H1 (cell line): ENCODE data around the gene CNBD2. TPM values are rescaled to one million over a fixed set of nuclear protein-coding genes. Genes with fewer than 3 reads are reported as not detected.
A peak's percentile ranks its signal among the peaks of the same experiment; 100 is the strongest.

Experiments used
- CTCF ChIA-PET: fragments of 300-600 bp; sonication (Branson Sonifier 250); formaldehyde crosslinking; loops from one replicate; lab custom pipeline; 2021; ENCODE audit not compliant: partially characterized antibody; lab: Charles Lee
- POLR2A ChIA-PET: fragments of 300-600 bp; sonication (Branson Sonifier 250); formaldehyde crosslinking; loops from one replicate; lab custom pipeline; 2021; ENCODE audit warnings: inconsistent platforms; ENCODE audit not compliant: partially characterized antibody; lab: Charles Lee
- DNase-seq, 2 experiments: peaks; one replicate each; pipeline versions ENCODE4 v3.0.0 to v3.0.0-alpha.2; 2010 to 2022; ENCODE audit warnings: low spot score in 2 of 2, low read depth in 1 of 2, mixed read lengths in 1 of 2
- FAIRE-seq: peaks from 2 replicates; lab custom pipeline; 2011; peaks lifted over from hg19 to GRCh38; lab: Jason Lieb, UNC
- H2AFZ ChIP-seq: 2 replicates; pipeline ENCODE4 v1.8.1; 2012; ENCODE audit warnings: low read length, inconsistent platforms
- H2AK5ac ChIP-seq: 2 replicates; pipeline ENCODE4 v1.6.1; 2013; ENCODE audit warnings: low read depth, low read length
- H2BK120ac ChIP-seq: replicated peaks from 2 replicates; pipeline ENCODE3; 2013; ENCODE audit warnings: low read depth, low read length, inconsistent platforms
- H2BK12ac ChIP-seq: 2 replicates; pipeline ENCODE4 v1.6.1; 2013; ENCODE audit warnings: low read depth, low read length
- H2BK15ac ChIP-seq: 2 replicates; pipeline ENCODE4 v1.6.1; 2013; ENCODE audit warnings: low read length
- H2BK20ac ChIP-seq: 2 replicates; pipeline ENCODE4 v1.6.1; 2013; ENCODE audit warnings: low read length
- H2BK5ac ChIP-seq: 2 replicates; pipeline ENCODE4 v1.6.1; 2013; ENCODE audit warnings: low read depth, low read length
- H3K14ac ChIP-seq: 2 replicates; pipeline ENCODE4 v1.6.1; 2013; ENCODE audit warnings: inconsistent platforms; ENCODE audit not compliant: insufficient read length
- H3K18ac ChIP-seq: 2 replicates; pipeline ENCODE4 v1.6.1; 2013; ENCODE audit warnings: low read length; ENCODE audit errors: extremely low read depth
- H3K23ac ChIP-seq: 2 replicates; pipeline ENCODE4 v1.6.1; 2013; ENCODE audit warnings: inconsistent platforms; ENCODE audit not compliant: insufficient read length
- H3K23me2 ChIP-seq: 2 replicates; pipeline ENCODE4 v1.6.1; 2013; ENCODE audit warnings: low read depth, low read length
- H3K27ac ChIP-seq: 2 replicates; pipeline ENCODE4 v1.6.1; 2011; ENCODE audit warnings: low read depth, low read length, inconsistent platforms
- H3K27me3 ChIP-seq, 4 experiments: replicated peaks in 1 of 4; 1 replicate in 1 of 4; 2 replicates in 3 of 4; pipeline versions ENCODE4 v1.6.1 to v1.8.1; 2011 to 2013; ENCODE audit warnings: low read length in 3 of 4, mild to moderate bottlenecking in 3 of 4, inconsistent platforms in 2 of 4, mixed read lengths in 2 of 4, moderate library complexity in 1 of 4; ENCODE audit not compliant: control insufficient read depth in 3 of 4, insufficient read depth in 3 of 4; ENCODE audit errors: extremely low read depth in 1 of 4
- H3K36me3 ChIP-seq, 4 experiments: 2 replicates each; pipeline versions ENCODE4 v1.6.1 to v1.8.1; 2011 to 2013; ENCODE audit warnings: mild to moderate bottlenecking in 4 of 4, low read length in 3 of 4, moderate library complexity in 2 of 4, control low read depth in 1 of 4, inconsistent platforms in 1 of 4; ENCODE audit not compliant: insufficient read depth in 4 of 4, control insufficient read depth in 2 of 4
- H3K4ac ChIP-seq: replicated peaks from 2 replicates; pipeline ENCODE3; 2013; ENCODE audit warnings: low read length, low read depth, mixed read lengths, inconsistent platforms; ENCODE audit not compliant: insufficient read length
- H3K4me1 ChIP-seq, 4 experiments: replicated peaks in 1 of 4; 1 replicate in 1 of 4; 2 replicates in 3 of 4; pipeline versions ENCODE4 v1.6.1 to v1.8.1; 2011 to 2013; ENCODE audit warnings: low read length in 3 of 4, inconsistent platforms in 2 of 4, mixed read lengths in 1 of 4; ENCODE audit not compliant: insufficient read depth in 4 of 4, control insufficient read depth in 3 of 4
- H3K4me2 ChIP-seq, 2 experiments: 2 replicates each; pipeline versions ENCODE4 v1.6.1 to v1.8.1; 2011 to 2013; ENCODE audit warnings: low read depth in 2 of 2, low read length in 2 of 2, control low read depth in 1 of 2, inconsistent platforms in 1 of 2, mild to moderate bottlenecking in 1 of 2; ENCODE audit not compliant: insufficient read depth in 1 of 2
- H3K4me3 ChIP-seq, 4 experiments: fragments of 200-600, 300-600 bp in 1 of 4; sonication (generic), shearing (Covaris generic), sonication (Bioruptor Twin) in 1 of 4; 2 replicates each; pipeline versions ENCODE4 v1.5.1 to v1.8.1; 2011 to 2016; ENCODE audit warnings: low read length in 4 of 4, low read depth in 3 of 4, control low read depth in 2 of 4, inconsistent platforms in 2 of 4, mild to moderate bottlenecking in 2 of 4, mixed read lengths in 1 of 4, moderate library complexity in 1 of 4; ENCODE audit not compliant: insufficient read depth in 2 of 4; ENCODE audit errors: extremely low read depth in 1 of 4
- H3K56ac ChIP-seq: replicated peaks from 2 replicates; pipeline ENCODE3; 2013; ENCODE audit warnings: low read depth, mild to moderate bottlenecking, mixed read lengths, low read length, inconsistent platforms; ENCODE audit not compliant: insufficient read length
- H3K79me1 ChIP-seq: 2 replicates; pipeline ENCODE4 v1.6.1; 2013; ENCODE audit warnings: low read depth, low read length, control low read depth
- H3K79me2 ChIP-seq, 2 experiments: 2 replicates each; pipeline versions ENCODE4 v1.6.1 to v1.8.1; 2012 to 2013; ENCODE audit warnings: low read length in 2 of 2, mild to moderate bottlenecking in 2 of 2, inconsistent platforms in 1 of 2; ENCODE audit not compliant: insufficient read depth in 2 of 2, control insufficient read depth in 1 of 2
- H3K9ac ChIP-seq, 4 experiments: replicated peaks in 1 of 4; 1 replicate in 1 of 4; 2 replicates in 3 of 4; pipeline versions ENCODE4 v1.6.1 to v1.8.1; 2011 to 2013; ENCODE audit warnings: low read depth in 3 of 4, low read length in 3 of 4, control low read depth in 2 of 4, mild to moderate bottlenecking in 2 of 4, moderate library complexity in 2 of 4, inconsistent platforms in 1 of 4; ENCODE audit errors: extremely low read depth in 1 of 4
- H3K9me3 ChIP-seq, 2 experiments: 2 replicates each; pipeline versions ENCODE4 v1.6.1 to v1.8.1; 2012 to 2013; ENCODE audit warnings: mild to moderate bottlenecking in 2 of 2, moderate library complexity in 2 of 2, control low read depth in 1 of 2, inconsistent platforms in 1 of 2, low read depth in 1 of 2, low read length in 1 of 2, mixed read lengths in 1 of 2; ENCODE audit not compliant: insufficient read depth in 2 of 2
- H4K20me1 ChIP-seq, 2 experiments: replicated peaks in 1 of 2; 2 replicates each; pipeline versions ENCODE3 to v1.8.1; 2011 to 2013; ENCODE audit warnings: inconsistent platforms in 2 of 2, low read length in 2 of 2, mild to moderate bottlenecking in 1 of 2; ENCODE audit not compliant: insufficient read depth in 2 of 2, control insufficient read depth in 1 of 2
- H4K5ac ChIP-seq: 2 replicates; pipeline ENCODE4 v1.6.1; 2013; ENCODE audit warnings: low read length, low read depth, mixed read lengths, inconsistent platforms; ENCODE audit not compliant: insufficient read length
- H4K8ac ChIP-seq: 2 replicates; pipeline ENCODE4 v1.8.0; 2013; ENCODE audit warnings: mild to moderate bottlenecking, moderate library complexity, low read length, inconsistent platforms; ENCODE audit not compliant: insufficient read depth; ENCODE audit errors: extremely low read depth
- H4K91ac ChIP-seq: replicated peaks from 2 replicates; pipeline ENCODE3; 2013; ENCODE audit warnings: low read length, mixed read lengths, inconsistent platforms; ENCODE audit not compliant: insufficient read length
- ATF2 ChIP-seq: IDR thresholded peaks from 2 replicates; pipeline ENCODE4 v1.6.1; 2012; ENCODE audit warnings: low read length, inconsistent platforms
- MAFK ChIP-seq: IDR thresholded peaks from 2 replicates; pipeline ENCODE4 v1.6.1; 2012; ENCODE audit warnings: low read depth, mild to moderate bottlenecking, improper control_type of control experiment, low read length
- SIN3A ChIP-seq, 2 experiments: IDR thresholded peaks in 1 of 2; conservative IDR thresholded peaks in 1 of 2; 2 replicates each; pipeline ENCODE4 v1.6.1; 2011 to 2012; ENCODE audit warnings: low read length in 2 of 2, improper control_type of control experiment in 1 of 2, low read depth in 1 of 2, mild to moderate bottlenecking in 1 of 2
- SIX5 ChIP-seq: IDR thresholded peaks from 2 replicates; pipeline ENCODE4 v1.6.1; 2011; ENCODE audit warnings: mild to moderate bottlenecking, low read depth, low read length
- TAF7 ChIP-seq: optimal IDR thresholded peaks from 2 replicates; pipeline ENCODE3; 2011; ENCODE audit warnings: low read depth, mild to moderate bottlenecking, inconsistent platforms, low read length, moderate library complexity, borderline replicate concordance
- WGBS, 2 experiments: shearing (Covaris generic) in 1 of 2; methylation state at CpG; one replicate each; pipeline versions ENCODE4 v1.1.6 to v1.1.7; 2013 to 2015; ENCODE audit warnings: low lambda C conversion rate in 2 of 2, mixed read lengths in 2 of 2, inconsistent platforms in 1 of 2, low coverage in 1 of 2, missing lambda C conversion rate in 1 of 2; ENCODE audit not compliant: insufficient replicate concordance in 2 of 2, insufficient coverage in 1 of 2, insufficient read length in 1 of 2; ENCODE audit errors: extremely low coverage in 1 of 2, missing lambda C conversion rate in 1 of 2; 5-methylcytosine and 5-hydroxymethylcytosine counted together
- polyA plus RNA-seq, 7 experiments: library from polyadenylated mRNA; depleted of rRNA in 3 of 7; stranded (reverse) in 5 of 7; unstranded in 2 of 7; fragments of >200 nt in 5 of 7; fragments of 200-250 nt in 2 of 7; gene quantifications; 1 replicate in 5 of 7; 2 replicates in 1 of 7; 4 replicates in 1 of 7; pipeline versions ENCODE4 v1.2.1 to v1.2.3, GENCODE V29; 2011 to 2013; ENCODE audit warnings: missing spikeins in 2 of 7, mixed read lengths in 2 of 7
- total RNA-seq: library from RNA; stranded (reverse); fragmentation: NEBNext Ultra II Directional; extraction: Animal tissue kit (Norgen Biotek cat#: 25700); gene quantifications from 2 replicates; pipeline ENCODE4 v1.2.1, GENCODE V29; 2021

The CNBD2 gene
- total and polyA plus RNA-seq, 2 of the 8 experiments (the other 6 are each of a cell fraction or from before 2014, with no cell fraction given) = 2.6 to 4.5 TPM

DNA sequence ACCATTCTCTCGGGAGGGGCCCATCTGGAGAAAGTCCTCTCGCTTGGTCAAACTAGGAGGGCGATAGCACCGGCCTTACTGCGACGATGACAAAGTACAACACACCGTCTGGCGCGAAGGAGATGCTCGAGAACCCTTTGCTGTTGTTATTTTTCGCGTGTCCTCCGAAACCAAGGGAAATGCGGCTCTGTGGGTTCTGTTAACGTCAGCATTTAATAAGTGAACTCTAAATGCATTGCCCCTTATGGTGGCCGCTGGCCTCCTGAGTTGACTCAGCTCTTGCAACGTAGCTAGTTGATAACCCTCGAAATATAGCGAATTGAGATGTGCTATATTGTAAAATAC, 13.5 kb upstream of the CNBD2 start:
- H3K9me3 ChIP-seq = no peaks in the 10 kb centered on the region
- DNase-seq = no peak
- H3K36me3 ChIP-seq = no peaks in the 10 kb centered on the region
- no peaks in the 10 kb centered on the region for H3K27me3 ChIP-seq
- H3K79me1 ChIP-seq = 0 out of 2 replicates have a peak, but pooled peaks cover 4% of the 10 kb centered on the region
- 12% methylated on average over 19 of the region's 19 CpGs; no CpG with 5 or more reads in 1 of the 2 experiments for WGBS, 2 experiments
- no peak overlapping the region for H4K91ac ChIP-seq
- CTCF ChIA-PET = interaction anchor here (0.7 to 3.4 kb wide), 33 partner anchors 8 to 491 kb away, joined by 3 to 26 read pairs (median 4); partner anchors contain the start of genes CNBD2 and RBM39
- H3K4me1 ChIP-seq = peaks cover 0 to 3% (median 0%) of the 10 kb centered on the region in 4 experiments; a peak in 2 of 7 replicates
- H3K23ac ChIP-seq = no peak overlapping the region
- peak overlapping the region; percentile 95 for H3K18ac ChIP-seq
- no peak overlapping the region for H3K14ac ChIP-seq
- peaks cover 3 to 5% of the 10 kb centered on the region in 2 experiments for H4K20me1 ChIP-seq
- H3K56ac ChIP-seq = peak overlapping the region; percentile 49
- POLR2A ChIA-PET = interaction anchor here (0.6 to 3.9 kb wide), 20 partner anchors 10 to 444 kb away, joined by 3 to 30 read pairs (median 6); partner anchors contain the start of genes CNBD2, CPNE1, NFS1 and RBM12
- H3K4me2 ChIP-seq = peak overlapping the region; percentile 76 to 97
- no peak for FAIRE-seq
- H2BK5ac ChIP-seq = peak overlapping the region; percentile 83
- H2BK20ac ChIP-seq = no peak overlapping the region; the same call in 1 of the 2 replicates
- peak overlapping the region; percentile 43 to 72 (median 64) for H3K9ac ChIP-seq
- peaks cover 5 to 18% of the 10 kb centered on the region in 2 experiments; a peak in 2 of 4 replicates for H3K79me2 ChIP-seq
- peak overlapping the region; percentile 92 for H2AFZ ChIP-seq
- peak overlapping the region; percentile 84; the same call in 1 of the 2 replicates for H4K8ac ChIP-seq
- H2AK5ac ChIP-seq = no peak overlapping the region
- H3K4ac ChIP-seq = peak overlapping the region; percentile 74
- peak overlapping the region; percentile 88 for H3K27ac ChIP-seq
- H2BK15ac ChIP-seq = 0 out of 2 replicates have a peak overlapping the region, but pooled peaks have one; percentile 97
- peak overlapping the region; percentile 81 for H4K5ac ChIP-seq
- peak overlapping the region; percentile 84; the same call in 1 of the 2 replicates for H2BK12ac ChIP-seq
- H2BK120ac ChIP-seq = peak overlapping the region; percentile 10
- H3K4me3 ChIP-seq = peak overlapping the region; percentile 57 to 95 (median 79)
- H3K23me2 ChIP-seq = peaks cover 8% of the 10 kb centered on the region
- TF ChIP-seq SIX5 (no peak), ATF2 (no peak), SIN3A (conservative IDR thresholded peaks at IDR 0.05 in 1 of 2, IDR thresholded peaks at IDR 0.05 in 1 of 2; ENCODE audit: low read depth in 1 of 2, low read length in 2 of 2) (0 out of 4 replicates have a peak, but pooled peaks of 1 of the 2 experiments have one; percentile 38), TAF7 (no peak), MAFK (peak; percentile 89)
- TF ChIP-seq, all 59 proteins: peak for 2
